ENCODE results near the gene DNAJC5G.
"Not testable (repeated sequence)": the region's sequence is repeated elsewhere in the genome, so short reads cannot be mapped to it uniquely, and the experiment has no call there.

DNAJC5G gene

DNA sequence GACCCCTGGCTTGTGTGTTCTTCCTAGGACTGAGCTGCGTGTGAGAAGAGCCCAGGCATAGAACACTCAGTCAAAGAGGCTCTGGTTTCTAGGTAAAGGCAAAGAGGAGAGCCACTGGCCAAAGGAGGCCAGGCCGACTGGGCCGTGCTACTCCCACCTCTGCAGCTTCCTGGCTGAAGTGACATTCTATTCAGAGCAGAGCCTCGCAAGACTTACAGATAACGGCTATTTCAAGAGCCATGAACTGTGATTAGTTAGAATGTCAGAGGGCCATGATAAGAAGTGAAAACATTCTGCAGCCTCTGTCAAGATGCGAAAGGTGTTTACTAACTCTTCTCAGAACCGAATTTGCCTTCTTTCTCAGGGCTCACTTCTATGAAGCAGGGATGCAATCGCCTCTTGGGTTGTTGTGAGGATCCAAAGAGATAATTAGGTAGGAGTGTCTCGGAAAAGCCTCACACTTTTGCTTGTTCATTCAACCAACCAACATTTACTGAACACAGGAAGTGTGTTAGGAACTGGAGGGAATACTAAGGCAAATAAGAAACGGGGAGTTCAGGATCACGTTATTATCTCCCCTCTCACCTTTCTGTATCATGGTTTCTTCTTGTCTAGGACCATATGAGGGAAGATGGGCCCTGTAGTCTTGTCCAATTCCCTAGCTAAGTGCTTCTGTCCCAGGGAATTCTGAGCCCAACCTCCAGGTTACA, 3.4 kb upstream of the DNAJC5G start:
- no peak overlapping the region for H3K9ac ChIP-seq (ENCODE audit: low read length)
- H3K9me3 ChIP-seq (ENCODE audit: insufficient read depth, low read length) = no peaks in the 10 kb centered on the region

DNA sequence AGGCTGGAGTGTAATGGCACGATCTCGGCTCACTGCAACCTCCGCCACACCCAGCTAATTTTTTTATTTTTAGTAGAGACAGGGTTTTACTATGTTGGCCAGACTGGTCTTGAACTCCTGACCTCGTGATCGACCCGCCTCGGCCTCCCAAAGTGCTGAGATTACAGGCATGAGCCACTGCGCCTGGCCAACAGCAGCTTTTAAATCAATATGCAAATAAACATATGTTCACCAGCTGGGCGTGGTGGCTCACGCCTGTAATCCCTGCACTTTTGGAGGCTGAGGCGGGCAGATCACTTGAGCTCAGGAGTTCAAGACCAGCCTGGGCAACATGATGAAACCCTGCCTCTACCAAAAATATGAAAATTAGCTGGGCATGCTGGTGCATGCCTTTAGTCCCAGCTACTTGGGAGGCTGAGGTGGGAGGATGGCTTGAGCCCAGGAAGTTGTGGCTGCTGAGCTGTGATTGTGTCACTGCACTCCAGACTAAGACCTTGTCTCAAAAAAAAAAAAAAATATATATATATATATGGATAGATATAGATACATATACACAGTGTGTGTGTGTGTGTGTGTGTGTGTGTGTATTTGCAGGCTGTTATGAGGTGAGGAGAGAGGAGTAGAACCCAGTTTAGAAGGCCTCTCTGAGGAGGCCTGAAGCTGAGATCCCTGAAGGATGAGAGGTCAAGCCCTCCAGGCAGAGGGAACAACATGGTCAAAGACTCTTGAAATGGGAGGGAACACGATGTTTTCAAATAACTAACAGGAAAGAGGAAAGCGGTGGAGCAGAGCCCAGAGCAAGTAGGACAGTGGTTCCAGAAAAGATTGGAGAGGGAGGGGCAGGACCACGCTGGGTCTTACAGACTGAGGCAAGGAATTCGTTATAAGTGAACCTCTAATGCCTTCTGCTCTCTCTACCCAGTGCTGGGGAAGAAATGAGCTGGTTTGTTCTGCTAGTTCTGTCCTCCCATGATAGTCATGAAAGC, 2.4 kb upstream of the DNAJC5G start:
- H3K79me2 ChIP-seq (ENCODE audit: low read length) = not testable (repeated sequence)

More for the DNA sequence above, 3.4 kb upstream of the DNAJC5G start:
- H2AFZ ChIP-seq (ENCODE audit: low read depth, low read length) = no peak overlapping the region
- H4K20me1 ChIP-seq (ENCODE audit: insufficient read depth, low read length) = no peaks in the 10 kb centered on the region
- H3K27me3 ChIP-seq (ENCODE audit: low read depth, low read length) = peaks cover 26% of the 10 kb centered on the region
- H3K27ac ChIP-seq (ENCODE audit: low read length) = no peak overlapping the region
- H3K79me2 ChIP-seq (ENCODE audit: low read length) = no peaks in the 10 kb centered on the region
- TF ChIP-seq, protein P1, sequence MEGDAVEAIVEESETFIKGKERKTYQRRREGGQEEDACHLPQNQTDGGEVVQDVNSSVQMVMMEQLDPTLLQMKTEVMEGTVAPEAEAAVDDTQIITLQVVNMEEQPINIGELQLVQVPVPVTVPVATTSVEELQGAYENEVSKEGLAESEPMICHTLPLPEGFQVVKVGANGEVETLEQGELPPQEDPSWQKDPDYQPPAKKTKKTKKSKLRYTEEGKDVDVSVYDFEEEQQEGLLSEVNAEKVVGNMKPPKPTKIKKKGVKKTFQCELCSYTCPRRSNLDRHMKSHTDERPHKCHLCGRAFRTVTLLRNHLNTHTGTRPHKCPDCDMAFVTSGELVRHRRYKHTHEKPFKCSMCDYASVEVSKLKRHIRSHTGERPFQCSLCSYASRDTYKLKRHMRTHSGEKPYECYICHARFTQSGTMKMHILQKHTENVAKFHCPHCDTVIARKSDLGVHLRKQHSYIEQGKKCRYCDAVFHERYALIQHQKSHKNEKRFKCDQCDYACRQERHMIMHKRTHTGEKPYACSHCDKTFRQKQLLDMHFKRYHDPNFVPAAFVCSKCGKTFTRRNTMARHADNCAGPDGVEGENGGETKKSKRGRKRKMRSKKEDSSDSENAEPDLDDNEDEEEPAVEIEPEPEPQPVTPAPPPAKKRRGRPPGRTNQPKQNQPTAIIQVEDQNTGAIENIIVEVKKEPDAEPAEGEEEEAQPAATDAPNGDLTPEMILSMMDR (IDR thresholded peaks at IDR 0.05; ENCODE audit: low read depth, low read length) = no peak
- TF ChIP-seq EZH2phosphoT487 (IDR thresholded peaks at IDR 0.05; ENCODE audit: low read depth) = no peak
- H3K4me2 ChIP-seq (ENCODE audit: low read length) = no peak overlapping the region
- H3K36me3 ChIP-seq (replicated peaks; ENCODE audit: low read depth, low read length) = no peaks in the 10 kb centered on the region
- no peak overlapping the region for H3K4me3 ChIP-seq (ENCODE audit: low read length)
- peaks cover 6% of the 10 kb centered on the region; the same call in 1 of the 2 replicates for H3K4me1 ChIP-seq (ENCODE audit: low read length)

DNA sequence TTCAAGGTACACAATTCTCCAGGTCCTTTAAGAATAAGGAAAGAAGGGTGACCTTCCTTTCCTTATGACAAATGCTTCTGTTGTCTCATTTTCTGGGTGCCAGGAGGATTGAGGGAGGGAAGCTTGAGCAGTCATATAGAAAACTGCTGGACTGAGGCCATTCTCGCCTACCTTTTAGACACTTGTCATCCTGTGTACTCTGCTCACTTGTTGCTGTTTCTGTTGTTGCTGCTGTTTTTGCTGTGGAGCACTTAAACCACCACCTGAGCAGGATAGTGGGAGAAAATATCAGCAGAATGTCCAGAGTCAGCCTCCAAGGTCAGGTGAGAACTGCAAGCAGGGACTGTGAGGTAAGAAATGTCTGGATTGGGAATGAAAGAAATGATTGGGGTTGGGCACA, 2.8 kb downstream of the DNAJC5G start:
- H3K79me2 ChIP-seq (ENCODE audit: low read length) = no peaks in the 10 kb centered on the region
- no peak overlapping the region for H3K9ac ChIP-seq (ENCODE audit: low read length)
- H3K4me2 ChIP-seq (ENCODE audit: low read length) = no peak overlapping the region
- TF ChIP-seq EZH2phosphoT487 (IDR thresholded peaks at IDR 0.05; ENCODE audit: low read depth) = no peak
- TF ChIP-seq, protein P1 (IDR thresholded peaks at IDR 0.05; ENCODE audit: low read depth, low read length) = no peak
- no peak overlapping the region for H3K27ac ChIP-seq (ENCODE audit: low read length)
- H3K36me3 ChIP-seq (replicated peaks; ENCODE audit: low read depth, low read length) = no peaks in the 10 kb centered on the region
- peaks cover 15% of the 10 kb centered on the region; the same call in 1 of the 2 replicates for H3K27me3 ChIP-seq (ENCODE audit: low read depth, low read length)
- H2AFZ ChIP-seq (ENCODE audit: low read depth, low read length) = no peak overlapping the region
- H3K9me3 ChIP-seq (ENCODE audit: insufficient read depth, low read length) = no peaks in the 10 kb centered on the region
- H4K20me1 ChIP-seq (ENCODE audit: insufficient read depth, low read length) = no peaks in the 10 kb centered on the region
- H3K4me3 ChIP-seq (ENCODE audit: low read length) = no peak overlapping the region
- peaks cover 9% of the 10 kb centered on the region for H3K4me1 ChIP-seq (ENCODE audit: low read length)

More for the DNA sequence above, 2.4 kb upstream of the DNAJC5G start:
- H3K4me3 ChIP-seq (ENCODE audit: low read length); H3K4me2 ChIP-seq (ENCODE audit: low read length); H2AFZ ChIP-seq (ENCODE audit: low read depth, low read length); H4K20me1 ChIP-seq (ENCODE audit: insufficient read depth, low read length); H3K36me3 ChIP-seq (replicated peaks; ENCODE audit: low read depth, low read length); H3K4me1 ChIP-seq (ENCODE audit: low read length); H3K9ac ChIP-seq (ENCODE audit: low read length); H3K9me3 ChIP-seq (ENCODE audit: insufficient read depth, low read length); H3K27ac ChIP-seq (ENCODE audit: low read length): not testable (repeated sequence)
- H3K27me3 ChIP-seq (ENCODE audit: low read depth, low read length) = peaks cover 28% of the 10 kb centered on the region

DNA sequence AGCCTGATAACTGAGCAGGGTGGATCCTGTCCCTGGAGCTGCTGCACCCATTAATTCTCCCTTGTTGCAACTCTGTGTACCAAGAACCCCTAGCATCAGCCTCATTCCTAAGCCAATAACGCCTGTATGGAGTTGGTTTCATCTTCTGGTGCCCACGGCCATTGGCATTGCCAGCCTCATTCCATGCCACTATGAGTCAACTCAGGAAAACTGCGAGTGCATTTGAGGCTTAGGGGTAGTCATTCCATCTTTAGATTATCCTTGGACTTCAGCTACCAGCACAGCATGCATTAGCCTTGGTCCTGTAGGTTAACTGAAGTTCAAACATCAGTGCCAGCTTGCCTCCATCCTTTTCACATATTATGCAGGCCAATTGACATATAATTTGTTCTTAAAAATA, 5.6 kb downstream of the DNAJC5G start:
- Histone ChIP-seq H3K4me3 (ENCODE audit: low read length) (no peak overlapping the region), H3K36me3 (replicated peaks; ENCODE audit: low read depth, low read length) (no peaks in the 10 kb centered on the region), H3K27me3 (ENCODE audit: low read depth, low read length) (peaks cover 11% of the 10 kb centered on the region; the same call in 1 of the 2 replicates), H3K4me1 (ENCODE audit: low read length) (peaks cover 9% of the 10 kb centered on the region), H3K9ac (ENCODE audit: low read length) (no peak overlapping the region), H4K20me1 (ENCODE audit: insufficient read depth, low read length) (no peaks in the 10 kb centered on the region), H3K9me3 (ENCODE audit: insufficient read depth, low read length) (no peaks in the 10 kb centered on the region), H2AFZ (ENCODE audit: low read depth, low read length) (no peak overlapping the region), H3K79me2 (ENCODE audit: low read length) (no peaks in the 10 kb centered on the region), H3K27ac (ENCODE audit: low read length) (no peak overlapping the region), H3K4me2 (ENCODE audit: low read length) (no peak overlapping the region)
- TF ChIP-seq, protein P1 (IDR thresholded peaks at IDR 0.05; ENCODE audit: low read depth, low read length) = no peak
- no peak for TF ChIP-seq EZH2phosphoT487 (IDR thresholded peaks at IDR 0.05; ENCODE audit: low read depth)
